Spleen (tissue), 7 donors: Measurements from ENCODE around the gene P4HA3.

ENCODE experiments used
- CTCF ChIP-seq, 11 experiments: fragments of 200-600 bp in 7 of 11; fragments of 450-650 bp in 4 of 11; sonication (generic) in 4 of 11; IDR thresholded peaks in 8 of 11; conservative IDR thresholded peaks in 3 of 11; 1 replicate in 7 of 11; 2 replicates in 4 of 11; pipeline versions ENCODE4 v1.4.0 to v1.8.0; 2016 to 2021; ENCODE audit warnings: antibody characterized with exemption in 11 of 11, inconsistent platforms in 4 of 11, mild to moderate bottlenecking in 1 of 11
- POLR2A ChIP-seq, 3 donors: fragments of 450-650 bp; IDR thresholded peaks; one replicate each; pipeline ENCODE4 v1.5.1; 2017; ENCODE audit warnings: antibody characterized with exemption in 3 of 3, mild to moderate bottlenecking in 1 of 3
- POLR2AphosphoS5 ChIP-seq, 3 donors: sonication (generic); formaldehyde crosslinking; IDR thresholded peaks; one replicate each; pipeline ENCODE4 v1.5.1; 2017; ENCODE audit warnings: antibody characterized with exemption in 3 of 3
- donor health status: DM: no; HTN: no; CAD: no; lungs with moderate emphysema.
- donor health status: DM: no; HTN: no; CAD: no.
- donor health status: DM: no; HTN: no; CAD: no.

- TF ChIP-seq CTCF (IDR thresholded peaks at IDR 0.05 in 8 of 11, conservative IDR thresholded peaks at IDR 0.05 in 3 of 11) (no peak), POLR2AphosphoS5 (IDR thresholded peaks at IDR 0.05) (no peak), POLR2A (IDR thresholded peaks at IDR 0.05) (no peak)
Measured at GRCh38 chr11:74262725-74263124, 48.7 kb downstream of the P4HA3 start.
